Calu3 (cell line): ENCODE measurements around the gene EDAR. TPM values are rescaled to one million over a fixed set of nuclear protein-coding genes. Genes with fewer than 3 reads are reported as not detected.

Experiments
- BruUV-seq: library from RNA; stranded (reverse); fragments of 400-500 nt; replicated peaks from 2 replicates; lab custom pipeline; 2021; lab: Mats Ljungman, UMichigan
- CTCF ChIA-PET: fragments of 300-600 bp; sonication (Branson Sonifier 250); formaldehyde crosslinking; loops from one replicate; lab custom pipeline; 2022; ENCODE audit warnings: antibody characterized with exemption; lab: Charles Lee
- DNase-seq: peaks from one replicate; pipeline ENCODE4 v3.0.0; 2022
- H3K27ac Mint-ChIP-seq: one replicate; pipeline ENCODE4 v1.8.0; 2022; ENCODE audit warnings: mixed read lengths; ENCODE audit not compliant: unreplicated experiment
- H3K27me3 Mint-ChIP-seq: one replicate; pipeline ENCODE4 v1.8.0; 2022; ENCODE audit warnings: mixed read lengths; ENCODE audit not compliant: unreplicated experiment
- H3K36me3 Mint-ChIP-seq: one replicate; pipeline ENCODE4 v1.8.0; 2022; ENCODE audit warnings: mild to moderate bottlenecking, moderate library complexity, mixed read lengths; ENCODE audit not compliant: insufficient read depth, unreplicated experiment
- H3K4me1 Mint-ChIP-seq: one replicate; pipeline ENCODE4 v1.8.0; 2022; ENCODE audit warnings: mild to moderate bottlenecking, low read depth, mixed read lengths; ENCODE audit not compliant: unreplicated experiment
- H3K4me3 Mint-ChIP-seq: one replicate; pipeline ENCODE4 v1.8.0; 2022; ENCODE audit warnings: mild to moderate bottlenecking, low read depth, moderate library complexity, mixed read lengths; ENCODE audit not compliant: unreplicated experiment
- H3K9me3 Mint-ChIP-seq: one replicate; pipeline ENCODE4 v1.8.0; 2022; ENCODE audit warnings: low read depth, mixed read lengths; ENCODE audit not compliant: unreplicated experiment
- intact Hi-C: fragments of 100-400 bp; cut with micrococcal nuclease; formaldehyde crosslinking; loops from one replicate; pipeline ENCODE4 v1.10.0; 2022; ENCODE audit not compliant: unreplicated experiment
- total RNA-seq: library from RNA; stranded (reverse); gene quantifications from 2 replicates; pipeline ENCODE4 v1.2.3, GENCODE V29; 2022
- TF ChIP-seq, protein P1 (sequence below): fragments of 200-600 bp; IDR thresholded peaks from one replicate; pipeline ENCODE4 v1.8.0; 2022; ENCODE audit warnings: antibody characterized with exemption; ENCODE audit not compliant: unreplicated experiment

The EDAR gene
- total RNA-seq, 1 experiment from 2014 or later, result not detected

DNA sequence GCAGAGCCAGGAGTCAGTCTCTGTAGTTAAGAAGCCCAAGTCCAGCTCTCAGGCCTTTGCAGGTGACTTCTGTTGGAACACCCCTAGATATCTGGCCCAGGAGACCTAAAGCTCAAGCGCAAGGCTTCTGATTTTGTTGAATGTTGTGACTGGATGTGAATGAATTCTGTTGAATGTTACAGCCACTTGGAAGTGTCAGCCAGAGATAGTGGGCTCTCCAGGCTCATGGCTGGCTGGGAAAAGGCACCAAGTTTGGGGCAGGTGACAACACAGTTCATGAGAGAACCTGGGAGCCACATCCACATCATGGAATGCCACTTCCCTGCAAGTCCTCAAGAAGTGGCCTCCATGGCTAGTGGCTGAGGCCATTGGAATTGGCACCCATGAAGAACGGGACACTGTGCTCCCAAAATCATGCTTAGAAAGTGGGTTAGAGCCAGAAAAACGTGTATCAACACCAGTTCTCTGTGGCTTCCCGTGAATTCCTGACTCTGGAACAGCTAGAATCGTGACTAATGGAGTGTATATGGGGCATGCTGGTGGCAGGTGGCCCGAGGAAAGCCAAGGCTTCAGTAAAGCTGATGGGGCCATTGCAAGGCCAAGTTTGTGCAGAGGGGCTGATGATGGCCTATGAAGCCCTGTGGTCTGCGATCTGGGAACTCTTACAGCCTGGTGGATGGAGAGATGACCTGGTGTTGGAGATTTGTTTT lies 30.2 kb downstream of the EDAR start:
- H3K27me3 Mint-ChIP-seq, result peaks cover 2% of the 10 kb centered on the region

DNA sequence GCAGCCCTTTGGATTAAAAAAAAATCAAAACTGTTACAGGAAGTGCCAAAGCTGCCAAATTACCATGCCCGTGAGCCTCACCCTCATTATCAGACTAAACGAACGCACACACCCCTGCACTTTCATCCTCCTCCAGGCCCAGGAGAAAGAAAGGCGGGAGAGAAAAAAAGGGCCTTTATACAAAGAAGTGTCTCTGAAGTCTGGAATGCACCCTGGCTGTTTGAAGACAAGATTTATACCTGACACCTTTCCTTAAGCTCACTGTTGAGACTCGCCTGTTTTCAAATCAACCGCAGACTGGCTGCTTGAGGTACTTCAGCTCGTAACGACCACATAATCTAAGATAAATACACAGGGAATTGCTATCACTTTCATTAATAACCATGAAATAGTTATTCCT lies 31.0 kb downstream of the EDAR start:
- Mint-ChIP-seq H3K27me3 (peaks cover 10% of the 10 kb centered on the region), H3K9me3 (no peaks in the 10 kb centered on the region), H3K36me3 (no peaks in the 10 kb centered on the region), H3K4me1 (no peaks in the 10 kb centered on the region), H3K4me3 (no peak overlapping the region), H3K27ac (no peak overlapping the region)
- BruUV-seq, result no TSS peak
- DNase-seq, result no peak
- TF ChIP-seq, protein P1, sequence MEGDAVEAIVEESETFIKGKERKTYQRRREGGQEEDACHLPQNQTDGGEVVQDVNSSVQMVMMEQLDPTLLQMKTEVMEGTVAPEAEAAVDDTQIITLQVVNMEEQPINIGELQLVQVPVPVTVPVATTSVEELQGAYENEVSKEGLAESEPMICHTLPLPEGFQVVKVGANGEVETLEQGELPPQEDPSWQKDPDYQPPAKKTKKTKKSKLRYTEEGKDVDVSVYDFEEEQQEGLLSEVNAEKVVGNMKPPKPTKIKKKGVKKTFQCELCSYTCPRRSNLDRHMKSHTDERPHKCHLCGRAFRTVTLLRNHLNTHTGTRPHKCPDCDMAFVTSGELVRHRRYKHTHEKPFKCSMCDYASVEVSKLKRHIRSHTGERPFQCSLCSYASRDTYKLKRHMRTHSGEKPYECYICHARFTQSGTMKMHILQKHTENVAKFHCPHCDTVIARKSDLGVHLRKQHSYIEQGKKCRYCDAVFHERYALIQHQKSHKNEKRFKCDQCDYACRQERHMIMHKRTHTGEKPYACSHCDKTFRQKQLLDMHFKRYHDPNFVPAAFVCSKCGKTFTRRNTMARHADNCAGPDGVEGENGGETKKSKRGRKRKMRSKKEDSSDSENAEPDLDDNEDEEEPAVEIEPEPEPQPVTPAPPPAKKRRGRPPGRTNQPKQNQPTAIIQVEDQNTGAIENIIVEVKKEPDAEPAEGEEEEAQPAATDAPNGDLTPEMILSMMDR, result no peak
- intact Hi-C loops, result no loop called here
- CTCF ChIA-PET, result interaction anchor here (0.6 kb wide), 2 partner anchors 46 to 153 kb away, joined by 4 to 8 read pairs; no protein-coding TSS in a partner anchor

More for the DNA sequence above, 30.2 kb downstream of the EDAR start:
- intact Hi-C loops, result no loop called here
- TF ChIP-seq, protein P1, result no peak
- no peaks in the 10 kb centered on the region for H3K9me3 Mint-ChIP-seq
- CTCF ChIA-PET, result interaction anchor here (1.4 kb wide), 1 partner anchor 10 kb away, joined by 3 read pairs; no protein-coding TSS in a partner anchor
- no TSS peak for BruUV-seq
- no peaks in the 10 kb centered on the region for H3K4me1 Mint-ChIP-seq
- H3K27ac Mint-ChIP-seq, result no peak overlapping the region
- no peaks in the 10 kb centered on the region for H3K36me3 Mint-ChIP-seq
- DNase-seq, result no peak
- no peak overlapping the region for H3K4me3 Mint-ChIP-seq

DNA sequence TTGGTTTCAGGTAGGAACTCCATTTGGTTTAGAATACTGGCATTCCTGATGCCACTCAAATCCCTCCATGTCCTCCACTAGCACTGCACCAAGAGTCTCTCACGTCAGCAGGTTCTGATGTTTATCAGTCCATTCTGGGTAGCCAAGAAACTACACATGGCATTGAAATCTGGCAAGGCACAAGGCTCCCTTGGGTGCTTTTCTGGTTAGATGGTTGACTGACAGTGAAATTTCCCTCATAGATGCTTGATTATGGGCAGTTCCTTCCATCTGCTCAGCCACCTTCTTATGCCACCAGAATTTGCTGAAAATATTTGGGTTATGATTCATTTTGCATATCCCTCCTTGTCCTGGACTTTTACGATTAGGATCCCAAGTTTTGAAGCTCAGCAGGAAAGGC lies 32.6 kb downstream of the EDAR start:
- Mint-ChIP-seq H3K27ac (no peak overlapping the region), H3K27me3 (peaks cover 26% of the 10 kb centered on the region), H3K9me3 (peaks cover 3% of the 10 kb centered on the region), H3K4me3 (no peak overlapping the region), H3K36me3 (no peaks in the 10 kb centered on the region), H3K4me1 (no peaks in the 10 kb centered on the region)
- BruUV-seq, result no TSS peak
- no peak for DNase-seq
- intact Hi-C loops, result no loop called here
- CTCF ChIA-PET, result no interaction called here
- TF ChIP-seq, protein P1, result no peak

DNA sequence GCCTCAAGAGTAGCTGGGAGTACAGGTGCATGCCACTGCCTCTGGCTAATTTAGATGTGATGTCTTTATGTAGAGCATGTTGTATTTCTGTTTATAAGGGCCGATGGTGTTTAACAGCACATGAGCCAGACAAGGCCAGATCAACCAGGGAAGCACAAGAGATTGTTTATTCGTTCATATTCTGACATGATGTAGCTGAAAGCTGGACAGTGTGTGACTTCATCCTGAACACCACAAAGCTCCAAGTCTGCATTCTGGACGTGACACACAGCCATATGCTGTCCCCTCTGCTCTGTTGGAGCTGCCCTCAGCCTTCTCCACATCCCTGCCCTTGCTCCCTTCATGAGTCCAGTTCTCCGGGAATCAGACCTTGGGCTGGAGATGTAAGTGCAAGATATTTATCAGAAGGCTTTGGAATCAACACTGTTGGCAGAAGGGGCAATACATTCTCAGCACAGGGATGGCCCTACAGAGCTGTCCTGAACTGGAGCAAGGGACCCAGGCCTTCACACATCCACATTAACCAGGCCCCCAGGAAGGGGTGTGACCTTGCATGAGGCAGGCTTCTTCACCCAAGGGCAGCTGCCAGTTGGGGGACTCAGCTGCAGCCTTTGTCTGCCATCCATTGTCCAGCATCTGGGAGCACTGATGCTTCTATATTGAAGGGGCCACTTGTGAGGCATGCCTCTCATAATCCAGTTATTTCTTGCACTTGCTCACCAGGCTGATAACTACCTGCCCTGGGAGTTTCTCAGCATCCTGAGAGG lies 38.5 kb downstream of the EDAR start:
- DNase-seq, result no peak
- intact Hi-C loops, result no loop called here
- CTCF ChIA-PET, result no interaction called here
- TF ChIP-seq, protein P1, result no peak
- Mint-ChIP-seq H3K9me3 (peaks cover 8% of the 10 kb centered on the region), H3K36me3 (no peaks in the 10 kb centered on the region), H3K27ac (no peak overlapping the region), H3K4me3 (no peak overlapping the region), H3K4me1 (no peaks in the 10 kb centered on the region), H3K27me3 (peaks cover 60% of the 10 kb centered on the region)
- BruUV-seq, result no TSS peak
